HEK293T (cell line): ENCODE data around the gene PHLPP1.

ENCODE experiments used
- BHLHE40 ChIP-seq: fragments of 450-650 bp; IDR thresholded peaks from 2 replicates; pipeline ENCODE4 v1.6.1; 2016; ENCODE audit warnings: mild to moderate bottlenecking, moderate library complexity, borderline replicate concordance
- SP1 ChIP-seq: fragments of 450-650 bp; IDR thresholded peaks from 2 replicates; pipeline ENCODE4 v1.6.1; 2017
- SUZ12 ChIP-seq: fragments of 450-650 bp; IDR thresholded peaks from 2 replicates; pipeline ENCODE4 v1.6.1; 2016; ENCODE audit warnings: mild to moderate bottlenecking

DNA sequence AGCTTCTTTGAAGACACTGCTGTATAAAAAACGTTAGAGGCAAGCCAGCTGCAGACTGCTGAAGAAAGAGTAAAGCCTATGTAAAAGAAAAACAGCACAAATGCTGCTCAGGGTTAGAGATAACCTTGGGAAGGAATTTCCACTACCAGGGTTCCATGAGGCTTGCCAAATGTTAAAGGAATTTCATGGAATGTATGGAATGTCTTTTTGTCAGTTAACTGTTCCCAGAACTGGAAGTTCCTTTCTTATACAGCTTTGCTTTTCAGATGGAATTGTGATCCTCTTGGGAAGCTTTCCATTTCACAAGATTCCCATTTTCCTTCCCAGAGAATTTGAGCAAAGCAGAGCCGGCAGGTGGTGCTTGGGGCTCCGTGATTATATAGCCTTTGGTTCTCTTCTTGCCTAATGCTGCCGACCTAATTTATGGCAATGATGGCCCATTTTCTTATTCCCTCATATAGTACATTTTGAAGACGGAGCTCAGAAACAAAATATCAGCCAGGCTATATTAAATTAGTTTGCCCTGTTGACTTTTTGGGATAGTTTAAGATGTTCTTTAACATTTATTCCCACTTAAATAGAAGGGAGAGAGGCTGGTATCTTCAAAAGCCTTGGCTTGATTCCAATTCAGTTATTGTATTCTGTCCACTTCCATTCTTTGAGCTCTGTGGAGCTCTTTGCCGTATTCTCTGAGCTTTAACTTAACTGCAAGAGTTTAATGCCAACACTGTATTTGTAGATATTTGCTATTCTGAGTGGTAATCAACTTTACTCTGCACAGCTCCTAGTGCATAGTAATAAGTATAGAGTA, 162.3 kb downstream of the PHLPP1 start:
- no peak for TF ChIP-seq SP1
- no peak for TF ChIP-seq BHLHE40
- TF ChIP-seq SUZ12, result no peak
